GM06990 (cell line): ENCODE results near the gene IGF2BP2.
"Not testable (repeated sequence)": the region's sequence is repeated elsewhere in the genome, so short reads cannot be mapped to it uniquely, and the experiment has no call there.

ENCODE experiments used
- DNase-seq: peaks from one replicate; pipeline ENCODE4 v3.0.0-alpha.2; 2011; ENCODE audit not compliant: insufficient read length; ENCODE audit errors: extremely low read depth
- H3K27me3 ChIP-seq: replicated peaks from 2 replicates; pipeline ENCODE4 v1.6.0; 2011; ENCODE audit warnings: low read length; ENCODE audit not compliant: control insufficient read depth, insufficient read depth
- H3K36me3 ChIP-seq: 2 replicates; pipeline ENCODE4 v1.5.1; 2011; ENCODE audit warnings: low read length; ENCODE audit not compliant: control insufficient read depth, insufficient read depth
- H3K4me3 ChIP-seq: replicated peaks from 2 replicates; pipeline ENCODE4 v1.5.1; 2011; ENCODE audit warnings: low read depth, mild to moderate bottlenecking, control low read depth, low read length
- CTCF ChIP-seq: IDR thresholded peaks from 2 replicates; pipeline ENCODE4 v1.5.1; 2011; ENCODE audit warnings: low read length, control low read depth, mild to moderate bottlenecking, inconsistent platforms; ENCODE audit not compliant: insufficient read depth, poor library complexity, severe bottlenecking

Gene IGF2BP2

GRCh38 chr3:185813205-185813604, 11.6 kb downstream of the IGF2BP2 start:
- TF ChIP-seq CTCF = no peak
- no peak overlapping the region for H3K4me3 ChIP-seq

GRCh38 chr3:185807445-185808068, 17.3 kb downstream of the IGF2BP2 start:
- Histone ChIP-seq H3K4me3 (no peak overlapping the region), H3K27me3 (no peaks in the 10 kb centered on the region), H3K36me3 (no peaks in the 10 kb centered on the region)
- no peak for TF ChIP-seq CTCF
- no peak for DNase-seq

More at GRCh38 chr3:185813205-185813604, 11.6 kb downstream of the IGF2BP2 start:
- no peak for DNase-seq
- Histone ChIP-seq H3K36me3 (no peaks in the 10 kb centered on the region), H3K27me3 (no peaks in the 10 kb centered on the region)

- DNase-seq, H3K36me3 ChIP-seq, H3K27me3 ChIP-seq: not testable (repeated sequence)
These were observed 26.1 kb downstream of the IGF2BP2 start for GRCh38 chr3:185798831-185799110.

GRCh38 chr3:185797993-185798830, 26.6 kb downstream of the IGF2BP2 start:
- H3K4me3 ChIP-seq = no peak overlapping the region
- no peak for DNase-seq
- TF ChIP-seq CTCF = no peak
- H3K27me3 ChIP-seq = peaks cover 1% of the 10 kb centered on the region
- no peaks in the 10 kb centered on the region for H3K36me3 ChIP-seq

More at GRCh38 chr3:185798831-185799110, 26.1 kb downstream of the IGF2BP2 start:
- H3K4me3 ChIP-seq = not testable (repeated sequence)

- H3K36me3 ChIP-seq = no peaks in the 10 kb centered on the region
- no peak for TF ChIP-seq CTCF
- no peak overlapping the region for H3K4me3 ChIP-seq
- no peak for DNase-seq
- H3K27me3 ChIP-seq = peaks cover 1% of the 10 kb centered on the region
These were observed 27.5 kb downstream of the IGF2BP2 start for GRCh38 chr3:185797108-185797881.
